ENCODE data around the gene ERCC1. TPM values are rescaled to one million over a fixed set of nuclear protein-coding genes. Genes with fewer than 3 reads are reported as not detected.

The ERCC1 gene
- total and polyA plus RNA-seq, 2 of the 13 experiments (the other 11 are each of a cell fraction or from before 2014, with no cell fraction given): 40.0 to 66.4 TPM

GRCh38 chr19:45444318-45445041 is 20.8 kb upstream of the ERCC1 start (continued):
- TF ChIP-seq, protein P1, sequence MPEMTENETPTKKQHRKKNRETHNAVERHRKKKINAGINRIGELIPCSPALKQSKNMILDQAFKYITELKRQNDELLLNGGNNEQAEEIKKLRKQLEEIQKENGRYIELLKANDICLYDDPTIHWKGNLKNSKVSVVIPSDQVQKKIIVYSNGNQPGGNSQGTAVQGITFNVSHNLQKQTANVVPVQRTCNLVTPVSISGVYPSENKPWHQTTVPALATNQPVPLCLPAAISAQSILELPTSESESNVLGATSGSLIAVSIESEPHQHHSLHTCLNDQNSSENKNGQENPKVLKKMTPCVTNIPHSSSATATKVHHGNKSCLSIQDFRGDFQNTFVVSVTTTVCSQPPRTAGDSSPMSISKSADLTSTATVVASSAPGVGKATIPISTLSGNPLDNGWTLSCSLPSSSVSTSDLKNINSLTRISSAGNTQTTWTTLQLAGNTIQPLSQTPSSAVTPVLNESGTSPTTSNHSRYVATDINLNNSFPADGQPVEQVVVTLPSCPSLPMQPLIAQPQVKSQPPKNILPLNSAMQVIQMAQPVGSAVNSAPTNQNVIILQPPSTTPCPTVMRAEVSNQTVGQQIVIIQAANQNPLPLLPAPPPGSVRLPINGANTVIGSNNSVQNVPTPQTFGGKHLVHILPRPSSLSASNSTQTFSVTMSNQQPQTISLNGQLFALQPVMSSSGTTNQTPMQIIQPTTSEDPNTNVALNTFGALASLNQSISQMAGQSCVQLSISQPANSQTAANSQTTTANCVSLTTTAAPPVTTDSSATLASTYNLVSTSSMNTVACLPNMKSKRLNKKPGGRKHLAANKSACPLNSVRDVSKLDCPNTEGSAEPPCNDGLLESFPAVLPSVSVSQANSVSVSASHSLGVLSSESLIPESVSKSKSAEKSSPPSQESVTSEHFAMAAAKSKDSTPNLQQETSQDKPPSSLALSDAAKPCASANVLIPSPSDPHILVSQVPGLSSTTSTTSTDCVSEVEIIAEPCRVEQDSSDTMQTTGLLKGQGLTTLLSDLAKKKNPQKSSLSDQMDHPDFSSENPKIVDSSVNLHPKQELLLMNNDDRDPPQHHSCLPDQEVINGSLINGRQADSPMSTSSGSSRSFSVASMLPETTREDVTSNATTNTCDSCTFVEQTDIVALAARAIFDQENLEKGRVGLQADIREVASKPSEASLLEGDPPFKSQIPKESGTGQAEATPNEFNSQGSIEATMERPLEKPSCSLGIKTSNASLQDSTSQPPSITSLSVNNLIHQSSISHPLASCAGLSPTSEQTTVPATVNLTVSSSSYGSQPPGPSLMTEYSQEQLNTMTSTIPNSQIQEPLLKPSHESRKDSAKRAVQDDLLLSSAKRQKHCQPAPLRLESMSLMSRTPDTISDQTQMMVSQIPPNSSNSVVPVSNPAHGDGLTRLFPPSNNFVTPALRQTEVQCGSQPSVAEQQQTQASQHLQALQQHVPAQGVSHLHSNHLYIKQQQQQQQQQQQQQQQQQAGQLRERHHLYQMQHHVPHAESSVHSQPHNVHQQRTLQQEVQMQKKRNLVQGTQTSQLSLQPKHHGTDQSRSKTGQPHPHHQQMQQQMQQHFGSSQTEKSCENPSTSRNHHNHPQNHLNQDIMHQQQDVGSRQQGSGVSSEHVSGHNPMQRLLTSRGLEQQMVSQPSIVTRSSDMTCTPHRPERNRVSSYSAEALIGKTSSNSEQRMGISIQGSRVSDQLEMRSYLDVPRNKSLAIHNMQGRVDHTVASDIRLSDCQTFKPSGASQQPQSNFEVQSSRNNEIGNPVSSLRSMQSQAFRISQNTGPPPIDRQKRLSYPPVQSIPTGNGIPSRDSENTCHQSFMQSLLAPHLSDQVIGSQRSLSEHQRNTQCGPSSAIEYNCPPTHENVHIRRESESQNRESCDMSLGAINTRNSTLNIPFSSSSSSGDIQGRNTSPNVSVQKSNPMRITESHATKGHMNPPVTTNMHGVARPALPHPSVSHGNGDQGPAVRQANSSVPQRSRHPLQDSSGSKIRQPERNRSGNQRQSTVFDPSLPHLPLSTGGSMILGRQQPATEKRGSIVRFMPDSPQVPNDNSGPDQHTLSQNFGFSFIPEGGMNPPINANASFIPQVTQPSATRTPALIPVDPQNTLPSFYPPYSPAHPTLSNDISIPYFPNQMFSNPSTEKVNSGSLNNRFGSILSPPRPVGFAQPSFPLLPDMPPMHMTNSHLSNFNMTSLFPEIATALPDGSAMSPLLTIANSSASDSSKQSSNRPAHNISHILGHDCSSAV (CRISPR knock-in tag; IDR thresholded peaks at IDR 0.05; ENCODE audit: borderline replicate concordance): no peak
- TF ChIP-seq XBP1 (CRISPR knock-in tag; IDR thresholded peaks at IDR 0.05) (no peak), ZNF646 (CRISPR knock-in tag; IDR thresholded peaks at IDR 0.05) (no peak), ZNF652 (CRISPR knock-in tag; IDR thresholded peaks at IDR 0.05; ENCODE audit: borderline replicate concordance, low read depth) (no peak), ZNF788 (CRISPR knock-in tag; IDR thresholded peaks at IDR 0.05; ENCODE audit: borderline replicate concordance) (no peak), POGZ (CRISPR knock-in tag; IDR thresholded peaks at IDR 0.05) (no peak), ARNT2 (CRISPR knock-in tag; IDR thresholded peaks at IDR 0.05; ENCODE audit: low read depth) (no peak), EZH2 (conservative IDR thresholded peaks at IDR 0.05; ENCODE audit: low read depth, low read length) (no peak)
- TF ChIP-seq, protein P2, sequence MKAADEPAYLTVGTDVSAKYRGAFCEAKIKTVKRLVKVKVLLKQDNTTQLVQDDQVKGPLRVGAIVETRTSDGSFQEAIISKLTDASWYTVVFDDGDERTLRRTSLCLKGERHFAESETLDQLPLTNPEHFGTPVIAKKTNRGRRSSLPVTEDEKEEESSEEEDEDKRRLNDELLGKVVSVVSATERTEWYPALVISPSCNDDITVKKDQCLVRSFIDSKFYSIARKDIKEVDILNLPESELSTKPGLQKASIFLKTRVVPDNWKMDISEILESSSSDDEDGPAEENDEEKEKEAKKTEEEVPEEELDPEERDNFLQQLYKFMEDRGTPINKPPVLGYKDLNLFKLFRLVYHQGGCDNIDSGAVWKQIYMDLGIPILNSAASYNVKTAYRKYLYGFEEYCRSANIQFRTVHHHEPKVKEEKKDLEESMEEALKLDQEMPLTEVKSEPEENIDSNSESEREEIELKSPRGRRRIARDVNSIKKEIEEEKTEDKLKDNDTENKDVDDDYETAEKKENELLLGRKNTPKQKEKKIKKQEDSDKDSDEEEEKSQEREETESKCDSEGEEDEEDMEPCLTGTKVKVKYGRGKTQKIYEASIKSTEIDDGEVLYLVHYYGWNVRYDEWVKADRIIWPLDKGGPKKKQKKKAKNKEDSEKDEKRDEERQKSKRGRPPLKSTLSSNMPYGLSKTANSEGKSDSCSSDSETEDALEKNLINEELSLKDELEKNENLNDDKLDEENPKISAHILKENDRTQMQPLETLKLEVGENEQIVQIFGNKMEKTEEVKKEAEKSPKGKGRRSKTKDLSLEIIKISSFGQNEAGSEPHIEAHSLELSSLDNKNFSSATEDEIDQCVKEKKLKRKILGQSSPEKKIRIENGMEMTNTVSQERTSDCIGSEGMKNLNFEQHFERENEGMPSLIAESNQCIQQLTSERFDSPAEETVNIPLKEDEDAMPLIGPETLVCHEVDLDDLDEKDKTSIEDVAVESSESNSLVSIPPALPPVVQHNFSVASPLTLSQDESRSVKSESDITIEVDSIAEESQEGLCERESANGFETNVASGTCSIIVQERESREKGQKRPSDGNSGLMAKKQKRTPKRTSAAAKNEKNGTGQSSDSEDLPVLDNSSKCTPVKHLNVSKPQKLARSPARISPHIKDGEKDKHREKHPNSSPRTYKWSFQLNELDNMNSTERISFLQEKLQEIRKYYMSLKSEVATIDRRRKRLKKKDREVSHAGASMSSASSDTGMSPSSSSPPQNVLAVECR (CRISPR knock-in tag; IDR thresholded peaks at IDR 0.05; ENCODE audit: borderline replicate concordance): peak; percentile 46; the same call in 1 of the 2 replicates
